Activated CD8-positive, alpha-beta memory T cell treated with anti-CD3 and anti-CD28 coated beads for 36 hours (primary cell): Measurements from ENCODE around the gene OMA1. TPM values are rescaled to one million over a fixed set of nuclear protein-coding genes. Genes with fewer than 3 reads are reported as not detected.

Experiments used
- CTCF ChIA-PET: fragments of 350-600 bp; sonication (Branson Sonifier 250); formaldehyde crosslinking; loops from one replicate; lab custom pipeline; 2021; ENCODE audit warnings: antibody characterized with exemption; lab: Charles Lee
- POLR2A ChIA-PET: fragments of 350-600 bp; sonication (Branson Sonifier 250); formaldehyde crosslinking; loops from one replicate; lab custom pipeline; 2021; ENCODE audit warnings: antibody characterized with exemption; lab: Charles Lee
- total RNA-seq, 2 experiments: library from RNA; stranded (reverse); gene quantifications; one replicate each; pipeline ENCODE4 v1.2.3, GENCODE V29; 2021

The OMA1 gene
- total RNA-seq, 2 experiments from 2014 or later = 11.5 to 14.2 TPM

DNA sequence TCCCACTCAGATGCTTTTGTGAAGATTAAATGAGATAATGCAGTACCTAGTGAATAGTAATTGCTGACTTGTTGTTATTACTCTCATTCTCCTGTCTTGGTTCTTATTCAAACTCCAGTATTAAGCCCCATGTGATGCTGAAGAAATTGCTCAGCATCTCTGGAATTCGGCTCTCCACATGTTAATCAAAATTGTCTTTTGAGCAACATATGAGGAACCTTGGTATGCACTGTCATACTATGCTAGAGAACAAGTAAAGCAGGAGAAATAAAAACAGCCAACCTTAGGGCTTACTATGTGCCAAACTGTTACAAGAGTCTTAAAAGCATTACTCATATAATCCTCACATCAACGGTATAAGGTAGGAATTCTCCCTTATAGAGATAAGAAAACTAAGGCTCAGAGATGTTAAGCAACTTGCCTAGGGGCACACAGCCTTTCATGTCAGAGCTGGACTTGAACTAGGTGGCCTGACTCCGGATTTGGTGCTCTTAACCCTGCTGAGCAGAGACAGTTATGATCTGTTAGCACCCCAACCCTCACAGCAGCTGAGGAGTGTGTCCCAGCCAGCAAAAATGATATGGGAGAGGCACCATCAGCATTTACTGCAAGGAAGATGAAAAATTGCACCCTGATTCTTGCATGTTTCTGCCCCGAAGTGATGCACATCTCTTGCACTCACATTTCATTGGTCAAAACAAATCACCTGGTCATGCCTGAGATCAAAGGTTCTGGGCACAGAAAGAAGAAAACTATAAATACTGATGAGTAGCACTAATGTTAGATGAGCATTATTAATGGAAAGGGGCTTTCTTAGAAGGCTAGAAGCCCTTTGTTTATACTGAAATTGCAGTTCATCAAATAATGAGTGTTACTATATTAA is 102.3 kb downstream of the OMA1 start:
- ChIA-PET POLR2A (no interaction called here), CTCF (no interaction called here)

DNA sequence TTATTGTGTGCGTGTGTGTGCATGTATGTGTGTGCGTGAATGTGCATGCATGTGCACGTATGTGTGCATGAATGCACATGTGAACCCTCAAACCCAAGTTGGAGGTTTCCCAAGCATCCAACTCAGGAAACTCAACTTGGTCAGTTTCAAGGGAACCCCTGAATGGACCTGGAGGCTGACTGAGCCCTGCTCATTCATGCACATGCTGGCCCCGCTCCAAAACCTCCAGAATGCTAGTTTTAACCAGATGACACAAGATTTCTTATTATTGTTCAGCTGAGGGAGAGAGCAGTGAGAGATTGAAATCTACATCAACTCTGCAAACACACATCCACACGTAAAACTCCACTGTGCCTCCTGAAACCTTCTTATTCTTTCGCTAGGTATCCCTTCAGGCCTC is 104.4 kb downstream of the OMA1 start:
- POLR2A ChIA-PET = no interaction called here
- CTCF ChIA-PET = no interaction called here

DNA sequence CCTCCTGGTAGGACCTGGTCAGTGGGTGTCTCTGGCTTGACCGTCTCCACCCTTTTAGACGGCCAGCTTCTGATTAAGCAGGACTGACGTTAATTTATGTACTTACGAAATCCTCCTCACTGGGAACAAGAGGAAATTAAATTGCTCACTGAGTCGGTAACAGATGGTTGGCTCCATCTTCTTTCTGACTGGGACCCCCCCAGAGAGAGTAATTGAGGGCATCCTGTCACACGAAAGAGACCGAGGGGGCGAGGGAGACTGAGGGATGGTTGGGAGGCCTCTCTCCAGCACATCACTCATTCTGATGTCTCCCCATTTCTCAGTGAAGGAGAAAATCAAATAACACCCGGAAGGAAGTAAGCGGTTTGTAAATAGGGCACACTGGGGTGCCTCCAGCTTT is 104.8 kb downstream of the OMA1 start:
- POLR2A ChIA-PET = no interaction called here

DNA sequence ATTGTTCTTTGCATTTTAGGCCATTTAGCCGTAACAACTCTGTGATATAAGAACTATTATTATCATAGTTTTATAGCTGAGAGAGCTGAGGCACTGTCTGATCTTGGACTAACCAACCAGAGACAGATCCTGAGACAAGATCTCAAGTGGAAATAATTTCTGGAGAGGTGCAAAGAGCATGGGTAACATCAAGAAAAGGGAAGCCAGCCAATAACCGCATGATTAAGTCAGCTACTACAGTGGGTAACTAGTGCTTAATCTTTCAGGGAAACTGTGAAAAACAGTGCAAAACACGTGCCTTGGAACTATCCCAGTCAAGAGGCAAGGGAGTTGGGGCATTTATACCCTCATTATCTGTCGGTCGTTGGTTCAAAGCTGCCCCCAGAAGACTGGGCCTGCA is 105.8 kb downstream of the OMA1 start:
- ChIA-PET POLR2A (no interaction called here), CTCF (no interaction called here)

More for the DNA sequence above, 104.8 kb downstream of the OMA1 start:
- CTCF ChIA-PET = no interaction called here

DNA sequence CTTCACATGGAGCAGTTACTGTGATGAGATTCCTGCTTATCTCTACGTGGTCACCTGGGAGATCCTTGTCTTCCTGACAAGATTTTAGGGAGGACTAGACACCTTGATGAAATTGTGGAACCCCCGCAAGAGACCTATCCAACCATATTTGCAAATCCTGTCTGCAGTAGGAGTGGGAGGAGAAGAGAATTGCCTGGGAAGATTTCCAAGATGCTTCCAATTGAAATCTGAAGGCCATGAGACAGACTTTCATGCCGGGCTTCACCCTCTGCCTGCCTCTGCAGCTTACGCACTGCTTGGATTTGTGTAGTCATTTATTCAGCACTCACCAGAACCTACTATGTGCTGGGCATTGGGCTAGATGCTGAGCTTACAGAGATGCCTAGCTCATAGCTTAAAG is 106.6 kb downstream of the OMA1 start:
- POLR2A ChIA-PET = no interaction called here
- CTCF ChIA-PET = no interaction called here

DNA sequence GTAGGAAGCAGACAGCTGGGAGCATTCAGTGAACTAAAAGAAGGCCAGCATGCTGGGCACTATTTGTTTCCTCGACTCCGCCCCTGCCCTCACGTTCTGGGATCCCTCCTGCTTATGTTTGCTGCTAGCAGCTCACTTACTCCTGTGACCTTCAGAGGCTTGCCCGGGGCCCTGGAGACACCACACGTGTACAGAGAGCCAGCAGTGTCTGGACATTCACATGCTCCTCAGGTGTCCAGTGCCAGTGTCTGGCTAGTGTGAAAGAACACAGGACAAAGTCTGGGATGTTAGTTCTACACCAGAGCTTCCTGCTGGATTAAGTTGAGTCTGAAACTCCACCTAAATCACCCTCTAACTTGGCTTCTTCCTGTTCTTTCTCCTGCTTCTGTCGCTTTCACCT is 108.1 kb downstream of the OMA1 start:
- ChIA-PET POLR2A (no interaction called here), CTCF (no interaction called here)

DNA sequence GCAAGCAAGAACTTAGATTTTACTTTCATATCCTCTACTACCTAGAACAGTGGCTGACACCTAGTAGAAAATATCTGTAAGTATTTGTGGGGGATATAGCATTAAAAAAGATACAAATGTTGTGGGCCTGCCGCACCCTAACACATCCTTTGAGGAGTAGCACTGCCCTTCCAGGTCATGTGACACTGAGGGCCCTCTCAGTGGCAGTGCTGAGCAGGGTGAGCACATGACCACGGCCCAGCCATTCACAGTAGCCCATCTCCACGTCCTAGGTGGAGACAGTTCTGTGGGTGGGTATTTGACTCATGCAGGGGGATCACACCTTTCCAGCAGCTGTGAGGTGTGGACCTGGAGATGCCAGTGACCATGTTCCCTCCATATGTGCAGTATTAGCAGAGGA is 108.9 kb downstream of the OMA1 start:
- ChIA-PET CTCF (no interaction called here), POLR2A (no interaction called here)

DNA sequence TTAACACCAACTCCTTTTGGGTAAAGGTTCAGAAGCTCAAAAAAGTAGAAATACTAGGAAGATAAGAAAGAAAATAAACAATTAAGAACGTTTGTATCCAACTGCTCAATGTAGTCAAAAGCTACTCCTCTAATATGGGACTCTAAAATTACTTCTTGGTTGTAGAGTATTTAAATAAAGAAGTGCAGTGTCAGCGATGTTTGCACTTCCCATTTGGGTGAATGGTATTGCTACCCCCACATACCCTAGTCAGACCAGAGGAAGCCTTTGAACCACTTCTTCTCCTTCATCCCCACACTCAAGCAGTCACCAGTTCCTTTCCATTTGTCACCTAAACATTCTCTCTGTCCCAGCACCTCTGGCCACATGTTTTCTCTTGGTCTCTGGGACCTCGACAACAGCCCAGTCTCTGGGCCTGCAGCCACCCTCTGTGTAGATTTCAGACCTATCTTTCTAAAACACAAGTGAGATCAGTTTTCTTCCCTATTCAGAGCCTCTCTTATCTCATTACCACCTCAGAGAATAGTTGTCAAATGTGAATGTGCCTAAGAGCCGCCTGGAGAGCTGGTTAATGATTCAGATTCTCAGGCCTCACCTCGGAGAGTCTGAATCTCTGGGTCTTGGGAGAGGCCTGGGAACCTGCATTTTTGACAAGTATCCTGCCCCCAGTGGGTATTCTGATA is 109.8 kb downstream of the OMA1 start:
- POLR2A ChIA-PET = no interaction called here

DNA sequence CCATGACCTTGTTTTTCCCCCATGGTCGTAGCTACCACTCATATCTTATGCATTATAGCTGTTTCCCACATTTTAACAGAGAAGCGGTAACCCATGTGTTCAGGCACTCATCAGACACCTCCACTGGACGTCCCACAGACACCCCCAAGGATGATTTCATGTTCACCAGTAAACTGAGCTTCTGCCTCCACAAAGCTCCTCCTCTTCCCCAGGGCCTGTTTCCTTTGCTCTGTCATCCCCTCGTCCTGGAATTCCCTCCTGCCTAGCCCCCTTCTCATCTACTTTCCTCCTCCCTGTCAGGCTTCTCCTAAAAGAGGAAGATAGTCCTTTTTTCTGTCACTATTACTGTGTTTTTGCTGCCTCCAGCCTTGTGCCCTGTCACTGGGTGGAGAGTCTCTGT is 111.2 kb downstream of the OMA1 start:
- CTCF ChIA-PET = no interaction called here
- POLR2A ChIA-PET = no interaction called here

More for the DNA sequence above, 109.8 kb downstream of the OMA1 start:
- CTCF ChIA-PET = no interaction called here

DNA sequence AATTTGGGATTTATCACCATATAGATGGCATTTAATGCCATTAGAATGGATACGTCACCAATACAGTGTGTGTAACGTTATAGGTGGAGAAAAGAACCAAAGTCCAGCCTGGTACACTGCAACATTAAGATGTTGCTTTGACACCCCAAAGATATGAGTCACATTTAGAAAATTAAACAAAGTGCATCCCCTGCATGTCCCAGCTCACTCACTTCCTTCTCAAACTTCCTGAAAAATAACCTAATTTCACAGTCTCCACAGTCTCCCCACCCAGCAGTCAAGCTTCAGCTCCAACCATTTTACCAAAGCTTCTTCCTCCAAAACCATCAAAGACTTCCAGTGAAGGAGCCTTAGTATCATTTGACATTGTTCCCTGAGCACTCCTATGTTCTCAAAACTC is 111.9 kb downstream of the OMA1 start:
- ChIA-PET CTCF (no interaction called here), POLR2A (no interaction called here)

DNA sequence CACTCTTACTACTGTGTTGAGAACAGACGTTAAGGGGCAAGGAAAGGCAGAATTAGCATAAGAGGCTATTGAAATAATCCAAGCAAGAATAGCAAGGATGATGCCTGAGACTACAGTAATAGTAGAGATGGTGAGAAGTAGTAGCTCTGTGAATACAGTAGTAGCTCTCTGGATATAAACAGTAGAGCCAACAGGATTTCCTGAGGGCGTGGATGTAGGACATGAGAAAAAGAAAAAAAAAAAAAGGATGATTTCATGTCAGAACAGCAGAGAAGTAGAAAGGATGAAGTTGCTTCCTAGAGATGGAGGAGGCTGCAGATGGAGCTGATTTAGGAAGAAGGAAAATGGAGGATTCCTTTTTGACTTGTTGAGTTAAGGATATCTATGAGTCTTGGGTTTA is 112.3 kb downstream of the OMA1 start:
- CTCF ChIA-PET = no interaction called here

DNA sequence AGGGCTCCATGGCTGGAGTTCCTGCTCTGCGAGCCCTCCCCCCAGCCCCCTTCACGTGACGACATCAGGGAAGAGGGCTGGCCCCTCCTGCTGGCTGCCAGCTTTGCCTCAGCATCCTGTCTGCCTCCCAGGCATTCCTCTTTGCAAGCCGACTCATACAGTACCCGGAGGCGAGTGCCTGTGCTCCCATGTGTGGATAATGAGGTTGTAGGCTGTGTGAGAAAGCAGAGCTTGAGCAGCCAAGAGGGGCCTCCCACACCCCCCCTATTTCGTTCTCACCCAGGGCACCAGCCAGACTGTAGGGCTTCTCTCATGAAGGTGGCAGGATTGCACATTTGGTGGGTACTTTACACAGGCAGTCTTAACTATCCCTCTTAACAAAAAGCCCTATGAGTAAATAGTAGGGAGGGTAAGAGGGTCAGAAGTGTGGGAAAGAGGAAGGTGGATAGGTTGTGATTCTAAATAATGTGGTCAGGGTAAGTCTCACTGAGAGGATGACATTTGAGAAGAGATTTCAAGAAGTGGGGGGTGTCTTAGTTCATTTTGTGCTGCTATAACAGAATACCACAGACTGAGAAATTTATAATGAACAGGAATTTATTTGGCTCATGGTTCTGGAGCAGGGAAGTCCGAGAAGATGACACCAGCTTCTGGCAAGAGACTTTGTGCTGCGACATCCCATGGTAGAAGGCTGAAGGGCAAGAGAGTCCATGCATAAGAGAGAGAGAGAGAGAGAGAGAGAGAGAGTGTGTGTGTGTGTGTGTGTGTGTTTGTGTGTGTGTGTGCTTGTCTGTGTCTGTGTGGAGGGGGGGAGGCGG is 113.5 kb downstream of the OMA1 start:
- POLR2A ChIA-PET = no interaction called here

More for the DNA sequence above, 112.3 kb downstream of the OMA1 start:
- POLR2A ChIA-PET = no interaction called here

DNA sequence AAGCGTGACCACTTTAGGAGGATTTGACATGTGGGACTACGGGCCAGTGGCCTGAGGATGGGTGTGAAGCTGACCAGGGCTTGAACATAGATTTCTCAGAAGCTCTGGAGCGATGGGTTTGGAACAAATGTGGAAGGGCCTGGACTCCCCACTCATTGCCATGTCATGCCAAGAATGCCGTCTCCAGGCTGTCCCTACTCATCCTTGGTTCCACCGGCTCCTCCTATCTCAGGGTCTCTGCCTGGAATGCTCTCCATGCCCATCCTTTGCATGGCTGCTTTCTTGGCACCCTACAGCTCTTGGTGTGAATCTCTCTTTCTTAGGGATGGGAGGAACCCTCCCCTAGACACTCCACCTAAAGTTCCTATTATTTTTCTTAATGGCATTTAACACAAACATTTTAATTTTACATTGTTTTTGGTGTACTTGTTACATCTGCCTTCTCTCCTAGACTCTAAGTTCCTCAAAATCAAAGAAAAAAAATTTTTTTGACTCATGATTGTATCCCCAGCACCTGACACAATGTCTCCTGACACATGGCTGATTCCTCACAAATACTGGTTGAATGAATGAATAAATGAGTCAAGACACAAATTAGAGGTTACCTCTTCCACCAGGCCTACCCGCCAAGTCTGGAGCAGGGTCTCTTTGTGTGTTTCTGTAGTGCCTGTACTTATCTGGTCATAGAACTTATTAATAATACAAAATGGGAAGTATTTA is 114.5 kb downstream of the OMA1 start:
- POLR2A ChIA-PET = no interaction called here
- CTCF ChIA-PET = no interaction called here

More for the DNA sequence above, 113.5 kb downstream of the OMA1 start:
- CTCF ChIA-PET = no interaction called here

Other genes starting within 250 kb of the OMA1 start
- not detected for gene TACSTD2, start 30.5 kb upstream of the OMA1 start, total RNA-seq
- 10 to 100 TPM; 28.7 to 32.3 TPM for gene MYSM1, start 153.3 kb upstream of the OMA1 start, total RNA-seq
- gene JUN, start 237.3 kb upstream of the OMA1 start, total RNA-seq = 10 to 100 TPM; 16.1 to 17.1 TPM